IPS-18c (cell line): Measurements from ENCODE around the gene DGAT2.

Experiments
- H3K4me3 ChIP-seq: 2 replicates; pipeline ENCODE4 v1.7.0; 2013; ENCODE audit warnings: low read depth, mild to moderate bottlenecking, low read length, moderate library complexity; ENCODE audit not compliant: insufficient read depth
- H3K9me3 ChIP-seq: one replicate; pipeline ENCODE4 v1.6.1; 2013; ENCODE audit warnings: mild to moderate bottlenecking, low read length, moderate library complexity; ENCODE audit not compliant: control insufficient read depth, insufficient read depth

DGAT2 gene

GRCh38 chr11:75771646-75772410, 3.2 kb downstream of the DGAT2 start:
- Histone ChIP-seq H3K9me3 (no peaks in the 10 kb centered on the region), H3K4me3 (no peak overlapping the region)

- Histone ChIP-seq H3K4me3 (no peak overlapping the region), H3K9me3 (no peaks in the 10 kb centered on the region)
These were observed 5.2 kb downstream of the DGAT2 start for GRCh38 chr11:75773595-75774353.

GRCh38 chr11:75775056-75775455, 6.5 kb downstream of the DGAT2 start:
- Histone ChIP-seq H3K9me3 (no peaks in the 10 kb centered on the region), H3K4me3 (no peak overlapping the region)

GRCh38 chr11:75776546-75776945, 8.0 kb downstream of the DGAT2 start:
- Histone ChIP-seq H3K9me3 (no peaks in the 10 kb centered on the region), H3K4me3 (no peak overlapping the region)

- Histone ChIP-seq H3K9me3 (no peaks in the 10 kb centered on the region), H3K4me3 (no peak overlapping the region)
These were observed 9.0 kb downstream of the DGAT2 start for GRCh38 chr11:75777461-75778110.

- Histone ChIP-seq H3K4me3 (no peak overlapping the region), H3K9me3 (no peaks in the 10 kb centered on the region)
These were observed 10.4 kb downstream of the DGAT2 start for GRCh38 chr11:75778962-75779361.

GRCh38 chr11:75779960-75780359, 11.4 kb downstream of the DGAT2 start:
- Histone ChIP-seq H3K9me3 (no peaks in the 10 kb centered on the region), H3K4me3 (no peak overlapping the region)

- no peak overlapping the region for H3K4me3 ChIP-seq
- H3K9me3 ChIP-seq, result no peaks in the 10 kb centered on the region
These were observed 12.3 kb downstream of the DGAT2 start for GRCh38 chr11:75780888-75781287.

GRCh38 chr11:75781296-75781695, 12.7 kb downstream of the DGAT2 start:
- H3K9me3 ChIP-seq, result no peaks in the 10 kb centered on the region
- H3K4me3 ChIP-seq, result no peak overlapping the region

- H3K4me3 ChIP-seq, result no peak overlapping the region
- H3K9me3 ChIP-seq, result no peaks in the 10 kb centered on the region
These were observed 13.3 kb downstream of the DGAT2 start for GRCh38 chr11:75781831-75782230.

- Histone ChIP-seq H3K9me3 (no peaks in the 10 kb centered on the region), H3K4me3 (no peak overlapping the region)
These were observed 14.1 kb downstream of the DGAT2 start for GRCh38 chr11:75782540-75783263.

GRCh38 chr11:75783416-75784084, 15.0 kb downstream of the DGAT2 start:
- no peaks in the 10 kb centered on the region for H3K9me3 ChIP-seq
- no peak overlapping the region for H3K4me3 ChIP-seq

- Histone ChIP-seq H3K9me3 (no peaks in the 10 kb centered on the region), H3K4me3 (no peak overlapping the region)
These were observed 15.5 kb downstream of the DGAT2 start for GRCh38 chr11:75784085-75784478.

- Histone ChIP-seq H3K9me3 (no peaks in the 10 kb centered on the region), H3K4me3 (no peak overlapping the region)
These were observed 15.9 kb downstream of the DGAT2 start for GRCh38 chr11:75784506-75784905.

- H3K9me3 ChIP-seq, result no peaks in the 10 kb centered on the region
These were observed 16.6 kb downstream of the DGAT2 start for GRCh38 chr11:75785187-75785586.

GRCh38 chr11:75786101-75786736, 17.6 kb downstream of the DGAT2 start:
- no peak overlapping the region for H3K4me3 ChIP-seq
- no peaks in the 10 kb centered on the region for H3K9me3 ChIP-seq

More at GRCh38 chr11:75785187-75785586, 16.6 kb downstream of the DGAT2 start:
- H3K4me3 ChIP-seq, result no peak overlapping the region
